Inflammatory macrophage treated with lipopolysaccharide for 4 hours (primary cell): ENCODE results near the gene TPP2.

Experiments
- DNase-seq: peaks from one replicate; pipeline ENCODE4 v3.0.0-alpha.2; 2020

TPP2 gene

GRCh38 chr13:102597029-102597961, 509 bp downstream of the TPP2 start:
- DNase-seq, result peak; percentile 25

GRCh38 chr13:102598061-102598460, 1.3 kb downstream of the TPP2 start:
- DNase-seq, result no peak

GRCh38 chr13:102599426-102600012, 2.7 kb downstream of the TPP2 start:
- no peak for DNase-seq

- no peak for DNase-seq
Measured at GRCh38 chr13:102606537-102607309, 9.9 kb downstream of the TPP2 start.

GRCh38 chr13:102608974-102609373, 12.2 kb downstream of the TPP2 start:
- peak; percentile 27 for DNase-seq

GRCh38 chr13:102609696-102610095, 12.9 kb downstream of the TPP2 start:
- no peak for DNase-seq

GRCh38 chr13:102610296-102610895, 13.6 kb downstream of the TPP2 start:
- no peak for DNase-seq

- no peak for DNase-seq
Measured at GRCh38 chr13:102617697-102618350, 21.0 kb downstream of the TPP2 start.

- DNase-seq, result no peak
Measured at GRCh38 chr13:102620516-102620915, 23.7 kb downstream of the TPP2 start.

GRCh38 chr13:102626928-102627327, 30.1 kb downstream of the TPP2 start:
- no peak for DNase-seq

- DNase-seq, result no peak
Measured at GRCh38 chr13:102628559-102628958, 31.8 kb downstream of the TPP2 start.

- no peak for DNase-seq
Measured at GRCh38 chr13:102631198-102631597, 34.4 kb downstream of the TPP2 start.

GRCh38 chr13:102638741-102639140, 42.0 kb downstream of the TPP2 start:
- no peak for DNase-seq

- DNase-seq, result no peak
Measured at GRCh38 chr13:102642029-102642428, 45.2 kb downstream of the TPP2 start.

GRCh38 chr13:102642475-102642874, 45.7 kb downstream of the TPP2 start:
- no peak for DNase-seq

- DNase-seq, result no peak
Measured at GRCh38 chr13:102643656-102644055, 46.9 kb downstream of the TPP2 start.

GRCh38 chr13:102645701-102646100, 48.9 kb downstream of the TPP2 start:
- DNase-seq, result no peak

GRCh38 chr13:102648046-102648445, 51.3 kb downstream of the TPP2 start:
- DNase-seq, result no peak

GRCh38 chr13:102650444-102650843, 53.7 kb downstream of the TPP2 start:
- no peak for DNase-seq

- DNase-seq, result no peak
Measured at GRCh38 chr13:102651392-102651791, 54.6 kb downstream of the TPP2 start.

GRCh38 chr13:102651892-102652291, 55.1 kb downstream of the TPP2 start:
- no peak for DNase-seq

GRCh38 chr13:102654756-102655155, 58.0 kb downstream of the TPP2 start:
- no peak for DNase-seq

- no peak for DNase-seq
Measured at GRCh38 chr13:102657630-102658029, 60.8 kb downstream of the TPP2 start.
